Suprapubic skin (tissue), 4 donors: Measurements from ENCODE around the gene BOK.

Experiments
- POLR2A ChIP-seq, 2 donors: fragments of 450-650 bp; IDR thresholded peaks; one replicate each; pipeline ENCODE4 v1.6.1; 2017; ENCODE audit warnings: antibody characterized with exemption in 2 of 2, mild to moderate bottlenecking in 2 of 2, moderate library complexity in 2 of 2
- POLR2AphosphoS5 ChIP-seq, 3 donors: sonication (generic); formaldehyde crosslinking; IDR thresholded peaks; one replicate each; pipeline ENCODE4 v1.6.1; 2017; ENCODE audit warnings: antibody characterized with exemption in 3 of 3
- TF ChIP-seq, protein P1 (sequence below), 2 donors: fragments of 200-600 bp in 1 of 2; fragments of 450-650 bp in 1 of 2; sonication (generic) in 1 of 2; IDR thresholded peaks; one replicate each; pipeline ENCODE4 v1.5.1; 2016 to 2019; ENCODE audit warnings: antibody characterized with exemption in 2 of 2, mild to moderate bottlenecking in 1 of 2, moderate library complexity in 1 of 2

GRCh38 chr2:241568726-241569125, 10.2 kb downstream of the BOK start:
- TF ChIP-seq POLR2AphosphoS5 (IDR thresholded peaks at IDR 0.05): no peak
- TF ChIP-seq, protein P1, sequence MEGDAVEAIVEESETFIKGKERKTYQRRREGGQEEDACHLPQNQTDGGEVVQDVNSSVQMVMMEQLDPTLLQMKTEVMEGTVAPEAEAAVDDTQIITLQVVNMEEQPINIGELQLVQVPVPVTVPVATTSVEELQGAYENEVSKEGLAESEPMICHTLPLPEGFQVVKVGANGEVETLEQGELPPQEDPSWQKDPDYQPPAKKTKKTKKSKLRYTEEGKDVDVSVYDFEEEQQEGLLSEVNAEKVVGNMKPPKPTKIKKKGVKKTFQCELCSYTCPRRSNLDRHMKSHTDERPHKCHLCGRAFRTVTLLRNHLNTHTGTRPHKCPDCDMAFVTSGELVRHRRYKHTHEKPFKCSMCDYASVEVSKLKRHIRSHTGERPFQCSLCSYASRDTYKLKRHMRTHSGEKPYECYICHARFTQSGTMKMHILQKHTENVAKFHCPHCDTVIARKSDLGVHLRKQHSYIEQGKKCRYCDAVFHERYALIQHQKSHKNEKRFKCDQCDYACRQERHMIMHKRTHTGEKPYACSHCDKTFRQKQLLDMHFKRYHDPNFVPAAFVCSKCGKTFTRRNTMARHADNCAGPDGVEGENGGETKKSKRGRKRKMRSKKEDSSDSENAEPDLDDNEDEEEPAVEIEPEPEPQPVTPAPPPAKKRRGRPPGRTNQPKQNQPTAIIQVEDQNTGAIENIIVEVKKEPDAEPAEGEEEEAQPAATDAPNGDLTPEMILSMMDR (IDR thresholded peaks at IDR 0.05): no peak
- no peak for TF ChIP-seq POLR2A (IDR thresholded peaks at IDR 0.05)
